ENCODE data around the gene SSUH2.

DNA sequence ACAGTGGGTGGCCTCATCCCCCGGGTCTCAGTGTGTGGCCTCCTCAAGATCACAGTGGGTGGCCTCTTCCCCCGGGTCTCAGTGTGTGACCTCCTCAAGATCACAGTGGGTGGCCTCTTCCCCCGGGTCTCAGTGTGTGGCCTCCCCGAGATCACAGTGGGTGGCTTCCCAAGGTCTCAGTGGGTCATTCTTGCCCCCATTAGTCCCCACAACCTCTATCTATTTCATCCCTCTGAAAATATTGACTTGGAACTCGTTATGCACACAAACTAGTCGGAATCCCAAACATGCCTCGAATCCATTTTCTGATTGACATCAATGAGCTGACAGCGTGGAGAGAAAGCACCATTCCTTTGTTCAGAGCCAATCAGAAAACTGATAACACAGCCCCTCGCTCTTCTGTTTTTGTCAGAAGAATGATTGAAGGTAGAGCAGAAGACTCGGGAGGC lies 10.8 kb upstream of the SSUH2 start:
- TF ChIP-seq, protein P1, sequence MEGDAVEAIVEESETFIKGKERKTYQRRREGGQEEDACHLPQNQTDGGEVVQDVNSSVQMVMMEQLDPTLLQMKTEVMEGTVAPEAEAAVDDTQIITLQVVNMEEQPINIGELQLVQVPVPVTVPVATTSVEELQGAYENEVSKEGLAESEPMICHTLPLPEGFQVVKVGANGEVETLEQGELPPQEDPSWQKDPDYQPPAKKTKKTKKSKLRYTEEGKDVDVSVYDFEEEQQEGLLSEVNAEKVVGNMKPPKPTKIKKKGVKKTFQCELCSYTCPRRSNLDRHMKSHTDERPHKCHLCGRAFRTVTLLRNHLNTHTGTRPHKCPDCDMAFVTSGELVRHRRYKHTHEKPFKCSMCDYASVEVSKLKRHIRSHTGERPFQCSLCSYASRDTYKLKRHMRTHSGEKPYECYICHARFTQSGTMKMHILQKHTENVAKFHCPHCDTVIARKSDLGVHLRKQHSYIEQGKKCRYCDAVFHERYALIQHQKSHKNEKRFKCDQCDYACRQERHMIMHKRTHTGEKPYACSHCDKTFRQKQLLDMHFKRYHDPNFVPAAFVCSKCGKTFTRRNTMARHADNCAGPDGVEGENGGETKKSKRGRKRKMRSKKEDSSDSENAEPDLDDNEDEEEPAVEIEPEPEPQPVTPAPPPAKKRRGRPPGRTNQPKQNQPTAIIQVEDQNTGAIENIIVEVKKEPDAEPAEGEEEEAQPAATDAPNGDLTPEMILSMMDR (tag by site-specific recombination; IDR thresholded peaks at IDR 0.05), result no peak
- no peak for TF ChIP-seq ZNF791 (tag by site-specific recombination; IDR thresholded peaks at IDR 0.05)
- TF ChIP-seq YY1 (tag by site-specific recombination; IDR thresholded peaks at IDR 0.05), result no peak
- TF ChIP-seq ZNF138 (tag by site-specific recombination; IDR thresholded peaks at IDR 0.05; ENCODE audit: borderline replicate concordance), result no peak
- TF ChIP-seq ZNF629 (tag by site-specific recombination; IDR thresholded peaks at IDR 0.05), result no peak
- no peak for TF ChIP-seq ZNF274 (IDR thresholded peaks at IDR 0.05; ENCODE audit: low read length)
- TF ChIP-seq ZNF274 (tag by site-specific recombination; IDR thresholded peaks at IDR 0.05; ENCODE audit: borderline replicate concordance), result no peak
- no peak for TF ChIP-seq ZBTB21 (tag by site-specific recombination; IDR thresholded peaks at IDR 0.05)
- no peak for TF ChIP-seq ZBTB1 (tag by site-specific recombination; IDR thresholded peaks at IDR 0.05)
- TF ChIP-seq KLF9 (tag by site-specific recombination; IDR thresholded peaks at IDR 0.05; ENCODE audit: low read depth), result no peak
- TF ChIP-seq BCL11B (tag by site-specific recombination; IDR thresholded peaks at IDR 0.05; ENCODE audit: low read depth), result no peak
- TF ChIP-seq SALL2 (tag by site-specific recombination; IDR thresholded peaks at IDR 0.05; ENCODE audit: borderline replicate concordance), result no peak

Data from HEK293 (cell line).